HT1080 (cell line): ENCODE measurements around the gene MLLT1. TPM values are rescaled to one million over a fixed set of nuclear protein-coding genes. Genes with fewer than 3 reads are reported as not detected.

Source experiments
- DNase-seq: peaks from one replicate; pipeline ENCODE4 v3.0.0-alpha.2; 2015; ENCODE audit warnings: low read depth
- total RNA-seq: library from RNA; depleted of rRNA; stranded (reverse); fragments of >200 nt; shearing (Covaris generic); gene quantifications from 2 replicates; pipeline ENCODE4 v1.2.3, GENCODE V29; 2014

MLLT1 gene
- total RNA-seq, 1 experiment from 2014 or later: 30.0 TPM

DNA sequence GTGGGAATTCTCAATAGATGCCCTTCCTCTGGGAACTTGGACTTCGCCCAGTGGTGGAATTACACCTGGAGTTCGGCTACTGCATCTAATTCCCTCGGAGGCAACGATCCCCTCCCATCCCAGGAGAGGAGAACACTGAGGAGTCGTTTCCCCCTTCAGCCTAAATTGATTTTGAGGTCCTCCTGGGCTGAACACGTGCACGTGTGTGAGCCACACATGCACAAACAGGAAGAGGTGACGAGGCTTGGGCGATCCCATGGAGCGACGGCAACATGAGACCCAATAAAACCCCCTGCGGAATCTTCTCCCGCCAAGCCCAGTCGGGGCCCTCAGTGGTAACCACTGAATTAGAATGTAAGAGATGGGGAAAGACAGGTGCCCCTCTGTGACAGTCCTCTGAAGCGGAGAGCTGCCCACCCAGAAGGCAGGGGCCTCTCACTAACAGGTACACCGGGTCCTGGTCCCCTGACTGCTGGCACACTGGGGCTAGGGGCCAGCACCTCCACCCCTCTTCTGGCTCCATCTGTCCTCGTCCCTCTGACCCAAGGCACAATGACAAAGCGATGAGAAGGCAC, 4.5 kb downstream of the MLLT1 start:
- DNase-seq: no peak

DNA sequence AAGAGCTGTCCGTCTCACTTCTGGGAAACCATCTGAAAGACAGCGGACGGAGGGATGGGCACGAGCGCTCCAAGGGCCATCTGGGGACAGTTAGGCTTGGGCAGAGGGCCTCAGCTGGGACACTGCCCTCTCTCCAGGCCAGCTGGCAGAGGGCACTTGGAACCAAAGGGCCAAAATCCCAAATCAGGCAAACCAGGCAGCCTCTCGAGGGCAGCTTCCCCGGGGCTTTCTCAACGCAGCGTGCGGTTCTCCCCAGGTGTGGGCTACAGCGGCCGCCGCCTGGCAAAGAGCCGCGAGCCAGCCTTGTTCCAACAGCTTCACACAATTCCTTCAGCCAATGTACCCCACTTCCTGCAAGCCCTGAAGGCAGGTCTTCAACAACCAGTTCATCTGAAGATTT, 5.0 kb downstream of the MLLT1 start:
- no peak for DNase-seq

DNA sequence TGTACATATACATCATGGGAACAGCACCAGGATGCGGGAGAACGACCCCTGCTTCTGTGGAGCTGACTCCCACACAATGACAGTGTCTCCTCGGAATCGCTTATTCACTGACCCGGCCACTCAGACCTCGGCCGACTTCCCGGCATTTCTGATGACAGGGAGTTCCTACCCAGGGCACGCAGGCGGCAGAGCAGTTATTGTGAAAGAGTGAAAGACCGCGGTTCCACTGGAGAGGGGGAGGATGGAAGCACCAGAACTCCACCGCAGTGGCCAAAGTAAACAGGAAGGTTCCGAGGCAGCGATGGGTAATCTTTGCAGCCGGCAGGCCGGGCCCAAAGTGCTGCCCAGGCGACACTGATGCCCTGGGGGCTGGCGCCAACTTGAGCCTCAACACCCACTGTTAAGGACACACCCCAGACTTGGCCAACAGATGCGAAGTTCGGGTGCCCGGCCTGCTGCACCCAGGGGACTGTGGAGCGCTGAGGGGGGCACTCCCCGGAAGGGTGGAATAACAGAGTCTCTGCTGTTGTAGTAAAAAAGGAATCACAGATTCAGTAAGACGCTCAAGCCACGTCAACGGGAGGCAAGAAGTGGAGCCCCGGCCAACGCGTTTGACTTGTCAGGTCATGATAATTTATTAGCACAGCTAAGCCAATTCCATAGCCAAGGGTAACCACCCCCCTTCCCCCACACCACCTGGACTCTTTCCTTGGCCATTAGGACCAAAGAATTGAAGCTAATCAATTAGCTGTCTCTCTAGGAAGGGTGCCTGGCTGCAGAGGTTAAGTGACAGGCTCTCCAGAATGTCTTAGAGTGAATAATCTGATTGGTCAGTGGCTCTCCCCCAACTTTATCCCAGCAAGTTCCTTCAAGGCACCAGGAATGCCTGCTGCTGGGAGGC, 5.8 kb downstream of the MLLT1 start:
- DNase-seq: peak; percentile 84

DNA sequence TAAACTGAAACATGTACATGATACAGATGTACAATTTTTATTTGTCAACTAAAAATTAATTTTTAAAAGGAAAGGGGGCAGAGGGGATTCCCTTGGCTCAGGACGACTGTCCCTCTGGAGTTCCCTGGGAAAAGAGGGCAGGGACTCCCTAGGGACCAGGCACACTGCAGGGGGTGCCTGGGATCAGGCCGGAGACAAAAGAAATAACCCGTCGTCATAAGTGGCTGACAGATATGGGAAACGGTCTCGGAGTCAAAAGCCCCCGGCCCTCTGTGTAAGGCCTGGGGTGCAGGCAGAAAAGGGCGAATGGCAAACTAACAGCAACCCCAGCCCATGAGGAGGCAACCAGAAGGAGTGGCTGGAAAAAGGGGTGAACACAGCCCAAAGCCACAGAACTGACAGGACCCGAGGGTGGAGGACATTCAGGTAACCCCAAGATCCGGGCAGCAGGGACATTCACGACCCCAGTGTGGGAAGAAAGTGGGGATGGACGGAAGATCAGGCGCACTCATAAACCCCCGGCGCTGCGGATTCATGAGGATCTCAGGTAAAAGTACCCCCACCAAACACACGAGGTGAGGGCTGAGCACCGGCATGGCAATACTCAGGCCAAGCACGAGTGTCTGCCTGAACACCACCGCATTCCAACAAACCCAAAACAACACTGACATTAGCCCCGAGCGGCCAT, 6.7 kb downstream of the MLLT1 start:
- DNase-seq: no peak

DNA sequence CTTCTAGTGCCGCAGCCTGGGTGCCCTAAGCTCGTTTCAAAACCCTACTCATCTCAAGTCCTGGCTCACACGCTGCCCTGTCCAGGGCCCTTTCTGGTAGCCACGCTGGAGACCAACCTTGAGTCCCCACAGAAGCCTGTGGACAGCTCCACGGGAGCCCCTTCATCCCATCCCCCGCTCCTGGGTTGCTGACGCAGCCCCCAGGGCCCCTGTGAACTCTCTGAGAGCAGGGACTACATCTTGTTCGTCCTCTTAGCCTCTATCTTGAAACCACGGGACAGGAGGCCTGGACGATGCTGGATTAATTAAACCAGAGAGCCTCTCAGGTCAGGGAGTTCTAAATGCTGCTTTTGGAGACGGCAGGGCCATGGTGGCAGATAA, 7.4 kb downstream of the MLLT1 start:
- no peak for DNase-seq

DNA sequence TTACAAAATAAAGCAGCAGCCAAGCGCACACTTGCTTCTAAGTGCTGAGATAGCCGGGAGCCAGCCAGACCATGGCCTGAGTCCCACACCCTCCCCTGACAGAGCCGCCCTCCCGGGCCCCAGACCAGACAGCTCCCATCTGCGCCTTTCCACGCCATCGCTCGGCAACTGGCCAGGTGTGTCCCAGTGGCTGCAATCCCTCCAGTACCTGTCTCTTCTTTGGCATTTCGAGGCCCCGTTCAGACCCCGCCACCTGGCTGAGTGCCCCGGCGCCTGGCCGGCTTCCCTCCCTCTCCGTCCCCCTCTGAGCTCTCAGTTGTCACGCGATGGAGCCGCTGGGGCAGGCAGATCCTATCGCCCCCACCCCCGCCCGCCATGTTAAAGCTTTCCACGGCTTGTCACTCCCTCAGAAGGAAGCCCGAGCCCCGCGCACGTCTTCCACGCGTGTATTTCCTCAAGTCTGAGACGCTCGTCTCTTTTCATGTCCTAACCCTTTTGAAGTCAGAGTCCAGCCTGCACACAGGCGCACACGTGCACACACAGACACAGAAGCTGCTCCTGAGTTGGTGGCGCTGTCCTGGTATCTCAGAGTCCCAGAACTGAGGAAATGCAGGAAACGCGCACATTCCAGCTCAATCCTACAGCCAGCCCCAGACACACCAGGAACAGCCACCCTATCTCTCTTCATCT, 7.9 kb downstream of the MLLT1 start:
- DNase-seq: no peak

DNA sequence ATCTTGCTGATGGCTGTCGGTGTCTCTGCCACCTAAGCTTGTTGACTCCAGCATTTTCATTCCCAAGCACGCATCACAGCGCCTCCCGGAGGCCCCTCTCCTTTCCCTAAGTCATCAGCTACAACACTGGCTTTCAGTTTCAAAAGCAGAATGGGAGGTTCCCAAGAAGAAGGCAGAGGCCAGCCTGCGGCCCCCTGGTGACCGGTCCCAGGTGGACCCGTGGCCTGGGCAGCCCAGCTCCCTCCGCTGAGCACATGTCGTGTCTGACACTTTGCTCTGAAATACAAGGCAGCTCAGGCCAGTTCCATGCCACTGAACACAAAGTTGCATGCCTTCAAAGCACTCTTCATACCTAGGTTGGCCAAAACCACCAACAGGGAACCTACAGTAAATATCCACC, 8.5 kb downstream of the MLLT1 start:
- DNase-seq: no peak

DNA sequence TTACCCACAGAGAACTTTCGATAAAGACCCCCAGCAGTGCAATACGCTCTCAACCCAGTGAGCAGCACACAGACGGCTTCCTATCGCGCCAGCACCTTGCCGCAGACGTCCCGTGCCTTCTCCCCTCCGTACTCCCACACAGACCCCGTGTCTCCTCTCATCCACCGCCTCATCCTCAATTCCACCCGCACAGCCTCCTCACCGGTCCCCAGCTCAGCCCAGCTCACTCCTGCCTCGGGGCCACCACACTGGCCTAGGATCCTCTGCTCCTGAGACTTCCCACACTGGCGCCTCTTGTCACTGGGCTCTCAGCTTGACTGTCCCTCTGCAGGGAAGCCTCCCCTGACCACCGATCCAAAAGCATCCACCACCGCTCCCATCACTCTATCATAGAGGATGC, 9.0 kb downstream of the MLLT1 start:
- no peak for DNase-seq

DNA sequence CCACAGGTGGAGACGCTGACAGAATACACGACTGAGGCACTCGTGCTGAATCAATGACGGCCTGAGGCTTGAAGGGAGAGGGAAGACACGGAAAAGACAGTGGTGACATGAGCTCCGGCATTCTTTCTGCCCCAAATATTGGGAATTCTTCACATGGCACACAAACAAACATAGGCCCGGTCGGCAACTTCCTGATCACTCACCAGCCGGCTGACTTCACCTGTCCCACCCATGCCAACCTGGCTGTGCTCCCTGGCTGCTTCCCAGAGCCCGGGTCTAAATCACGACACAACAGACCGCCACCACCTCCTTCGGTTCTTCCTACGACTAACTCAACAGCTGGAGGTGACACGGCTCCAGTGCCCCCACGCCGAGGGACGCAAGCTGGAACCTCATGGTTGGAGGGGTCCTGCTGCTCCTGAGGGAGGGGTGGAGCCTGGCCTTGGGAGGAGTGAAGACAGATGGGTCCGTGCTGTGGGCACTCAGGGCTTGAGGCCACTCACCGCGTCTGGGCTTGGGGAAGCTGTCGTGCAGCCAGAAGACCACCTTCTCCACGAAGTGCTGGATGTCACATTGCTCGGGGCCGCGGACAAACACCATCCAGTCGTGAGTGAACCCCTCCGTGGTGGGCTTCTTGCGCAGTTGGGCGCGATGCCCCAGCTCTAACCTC, 9.6 kb downstream of the MLLT1 start:
- no peak for DNase-seq

DNA sequence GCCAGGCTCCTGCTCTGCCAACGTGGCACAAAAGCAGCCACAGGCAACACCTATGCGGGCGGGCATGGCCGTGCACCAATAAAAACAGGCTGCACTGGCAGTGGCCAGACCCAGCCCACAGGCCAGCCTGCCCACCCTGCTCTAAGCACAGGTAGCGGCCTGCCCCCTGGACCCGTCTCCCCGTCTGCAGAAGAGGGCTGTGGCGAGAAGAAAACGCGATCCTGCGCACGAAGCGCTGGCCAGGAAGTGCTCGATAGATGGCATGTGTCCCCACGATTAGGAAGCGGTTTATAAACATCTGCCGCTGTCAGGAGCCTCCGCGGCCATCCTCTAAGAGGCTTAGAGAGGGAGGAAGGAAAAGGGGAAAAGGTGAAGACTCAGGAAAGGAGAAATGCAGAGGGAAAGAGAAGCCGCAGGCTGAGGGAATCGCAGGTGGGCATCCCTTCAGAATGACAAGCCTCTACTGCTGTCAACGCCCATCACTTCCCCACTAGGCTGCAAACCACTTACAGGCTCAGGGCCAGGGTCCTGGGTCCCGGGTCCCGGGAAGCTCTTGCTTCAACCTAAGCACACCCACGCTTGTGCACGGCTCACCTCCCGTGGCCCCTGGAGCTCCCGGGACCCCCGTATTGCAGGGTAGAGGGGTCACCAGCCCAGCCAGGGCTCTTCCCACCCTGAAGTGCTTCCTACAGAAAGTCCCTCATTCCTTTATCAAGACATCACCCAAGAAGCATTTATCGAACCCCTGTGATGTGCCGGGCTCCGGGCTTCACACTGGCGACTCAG, 10.5 kb downstream of the MLLT1 start:
- no peak for DNase-seq

DNA sequence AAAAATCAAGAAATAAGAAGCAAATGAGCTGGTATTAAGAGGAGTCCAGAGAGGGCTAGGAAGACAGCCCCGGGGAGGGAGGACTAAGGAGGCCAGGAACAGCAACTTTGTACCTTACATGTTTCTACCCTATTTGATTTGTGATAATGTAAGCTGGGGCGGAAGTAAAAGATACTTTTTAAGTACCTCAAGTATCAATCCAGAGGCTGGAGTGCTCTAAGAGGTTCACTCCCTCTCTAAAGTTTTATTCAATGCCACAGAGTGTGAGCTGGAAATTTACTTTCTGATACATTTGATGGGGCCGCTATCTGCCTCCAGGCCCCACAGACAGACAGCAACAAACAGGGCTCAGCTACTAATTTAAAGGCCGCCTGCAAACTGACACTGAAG, 11.4 kb downstream of the MLLT1 start:
- no peak for DNase-seq

DNA sequence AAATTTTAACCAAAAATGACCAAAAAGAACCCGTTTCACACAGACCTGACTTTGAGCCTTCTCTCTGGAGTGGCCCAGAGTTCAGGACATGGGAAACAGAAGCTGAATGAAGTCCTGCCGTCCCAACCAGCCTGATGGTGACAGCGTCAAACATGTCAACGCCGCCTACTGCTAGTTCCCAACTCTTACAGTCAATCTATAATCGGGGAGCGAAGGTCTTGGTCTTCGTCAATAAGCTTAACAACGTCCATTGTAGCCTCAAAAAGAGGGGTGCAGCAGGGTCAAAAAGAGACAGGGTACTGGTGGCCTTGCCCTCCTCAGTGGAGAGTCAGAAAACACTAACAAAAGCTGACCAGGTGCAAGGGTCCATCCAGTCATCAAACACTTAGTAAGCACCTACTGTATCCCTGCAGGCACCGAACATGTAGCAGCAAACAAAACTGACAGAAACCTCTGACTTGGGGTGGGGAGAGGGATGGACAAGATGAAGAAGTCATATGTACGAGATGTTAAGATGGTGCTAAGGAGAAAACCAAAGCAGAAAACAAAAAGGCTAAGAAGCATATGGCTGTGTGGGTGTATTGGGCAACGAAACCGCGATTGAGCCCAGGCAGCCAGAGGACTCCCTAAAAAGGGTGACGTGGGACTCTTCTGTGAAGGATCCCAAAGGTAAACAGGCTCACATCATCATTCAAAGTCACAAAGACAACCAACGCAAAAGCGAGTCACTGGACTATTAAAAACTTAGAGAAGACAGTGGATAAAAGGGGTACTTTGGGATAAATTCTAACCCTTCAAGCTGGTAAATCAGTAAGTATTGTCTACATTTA, 12.0 kb downstream of the MLLT1 start:
- no peak for DNase-seq

DNA sequence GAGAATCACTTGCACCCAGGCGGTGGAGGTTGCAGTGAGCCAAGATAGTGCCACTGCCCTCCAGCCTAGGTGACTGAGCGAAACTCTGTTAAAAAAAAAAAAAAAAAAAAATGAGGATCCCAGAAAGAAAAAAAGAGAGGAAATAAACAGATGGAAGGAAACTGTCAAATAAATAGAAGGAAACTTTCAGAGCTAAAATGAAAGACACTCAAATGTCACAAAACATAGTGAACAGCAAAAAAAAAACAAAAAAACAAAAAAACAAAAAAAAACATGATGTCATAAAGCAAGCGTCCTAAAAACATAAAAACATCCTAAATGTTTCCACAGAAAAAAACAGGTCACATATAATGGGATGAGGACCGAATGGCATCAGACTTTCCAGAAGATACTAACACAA, 15.0 kb downstream of the MLLT1 start:
- DNase-seq: no peak

DNA sequence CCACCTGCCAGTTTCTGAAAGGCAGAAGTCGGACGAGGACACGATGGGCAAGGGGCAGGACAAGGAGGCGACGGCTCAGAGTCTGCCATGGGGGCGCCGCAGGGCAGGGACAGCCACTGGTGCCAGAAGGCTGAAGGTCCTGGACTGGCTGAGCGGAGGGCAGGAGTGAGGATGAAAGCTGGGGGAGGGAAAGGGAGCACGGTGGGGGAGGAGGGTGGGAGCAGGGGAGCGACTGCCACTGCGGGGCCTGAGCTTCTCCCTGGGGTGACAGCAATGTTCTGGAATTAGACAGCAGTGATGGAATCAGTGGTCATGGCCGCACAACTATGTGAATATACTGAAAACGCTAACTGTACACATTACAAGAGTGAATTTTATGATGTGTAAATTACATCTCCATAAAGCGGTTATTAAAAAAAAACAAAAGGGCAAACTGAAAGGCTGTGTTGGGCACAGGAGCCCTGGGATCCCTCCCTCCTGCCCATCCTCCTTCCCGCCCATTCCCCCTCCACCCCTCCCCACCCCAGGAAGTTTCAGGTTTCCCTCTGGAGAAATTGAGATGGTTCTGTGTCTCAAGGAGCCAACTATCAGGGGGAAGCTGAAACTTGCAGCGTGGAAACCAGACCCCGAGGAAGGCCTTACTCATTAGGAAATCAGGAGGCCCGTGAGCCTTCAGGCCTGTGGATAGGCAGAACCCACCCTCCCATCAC, 15.9 kb downstream of the MLLT1 start:
- DNase-seq: no peak

DNA sequence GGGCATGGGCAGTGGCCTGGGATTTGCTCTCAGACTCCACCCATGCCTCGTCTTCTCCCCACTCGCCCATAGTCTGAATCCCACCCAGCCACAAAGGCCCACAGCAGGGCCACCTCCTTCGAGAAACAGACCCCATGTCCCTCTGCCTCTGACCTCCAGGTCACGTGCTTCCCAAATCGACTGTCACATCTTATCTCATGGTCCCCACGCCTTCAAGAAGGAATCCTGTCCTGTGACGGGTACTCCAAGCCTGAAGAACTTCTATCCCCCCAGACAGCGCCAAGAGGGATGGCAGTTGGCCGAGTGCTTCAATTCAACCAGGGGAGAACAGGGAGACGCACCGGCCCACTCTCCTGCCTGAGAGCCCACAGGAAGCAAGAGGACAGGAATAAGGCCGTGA, 16.5 kb downstream of the MLLT1 start:
- DNase-seq: no peak

DNA sequence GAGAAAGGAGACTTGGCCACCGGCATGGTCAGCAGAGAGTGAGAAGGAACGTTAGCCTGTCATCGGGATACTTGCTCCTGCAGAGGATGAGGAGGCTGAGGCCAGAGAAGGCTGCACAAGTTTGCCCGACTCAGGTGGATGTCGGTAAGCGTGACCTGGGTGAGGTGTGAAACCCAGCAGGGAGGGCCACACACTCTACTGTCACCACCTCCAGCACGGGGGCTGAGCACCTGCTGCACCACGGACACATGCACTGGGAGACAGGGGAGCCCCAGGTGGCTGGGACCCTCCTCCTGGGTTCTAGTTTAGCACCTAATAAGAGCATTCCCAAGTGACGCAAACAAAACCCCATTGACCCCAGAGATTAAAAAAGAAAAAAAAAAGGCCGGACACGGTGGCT, 17.3 kb downstream of the MLLT1 start:
- DNase-seq: no peak

DNA sequence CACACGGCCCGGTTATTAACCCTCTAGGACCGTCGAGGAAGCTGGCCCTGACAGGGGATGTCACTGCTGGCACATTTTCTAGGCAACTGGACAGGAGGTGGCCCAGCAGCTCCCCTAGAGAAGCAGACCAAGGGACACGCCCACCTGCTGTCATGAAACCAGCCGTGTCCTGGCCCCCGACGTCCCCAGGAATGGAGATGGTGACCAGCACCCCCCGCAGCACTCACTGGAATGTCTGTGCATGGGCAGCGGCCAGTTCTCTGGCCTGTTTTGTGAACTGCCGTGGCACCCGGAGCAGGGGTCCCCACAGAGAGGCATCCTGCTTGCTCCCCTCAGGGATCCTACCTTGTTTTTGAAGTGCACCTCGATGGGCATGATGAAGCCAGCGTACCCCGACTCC, 17.9 kb downstream of the MLLT1 start:
- no peak for DNase-seq

DNA sequence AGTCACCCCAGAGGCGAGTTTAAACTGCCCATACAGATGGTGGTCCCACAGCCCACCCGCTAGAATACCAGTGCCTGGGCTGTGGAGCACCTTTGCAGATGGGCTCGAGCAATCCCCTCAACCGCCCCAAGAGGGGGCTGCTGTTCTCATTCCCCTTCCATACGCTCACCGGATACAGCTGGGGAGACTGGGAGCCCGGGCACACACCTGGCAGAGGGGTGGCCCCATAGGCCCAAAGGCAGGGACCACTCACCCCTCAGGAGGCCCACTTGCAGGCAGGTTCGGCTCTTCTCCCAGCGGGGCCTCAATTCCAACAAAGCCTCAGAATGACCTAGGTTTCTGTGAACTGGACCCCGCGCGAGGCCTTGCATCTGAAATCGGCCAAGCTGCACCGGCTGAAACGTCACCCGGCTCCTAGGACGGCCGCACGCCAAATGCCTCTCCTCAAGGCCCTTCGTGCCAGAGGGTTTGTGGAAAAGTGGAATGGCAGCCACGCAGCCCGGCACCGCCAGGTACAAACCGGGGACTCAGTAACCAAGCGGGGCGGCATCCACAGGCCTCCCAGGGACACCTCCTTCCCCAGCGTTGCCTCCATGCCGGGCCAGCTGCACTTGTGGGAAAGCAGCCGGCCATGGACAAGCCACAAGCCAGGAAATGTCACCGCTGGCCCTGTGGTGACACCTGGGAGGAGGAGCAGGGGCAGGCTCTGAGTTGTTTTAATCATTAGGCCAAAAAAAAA, 18.7 kb downstream of the MLLT1 start:
- DNase-seq: peak; percentile 26
